HepG2 (cell line): ENCODE measurements around the gene REEP6. TPM values are rescaled to one million over a fixed set of nuclear protein-coding genes. Genes with fewer than 3 reads are reported as not detected.
A peak's percentile ranks its signal among the peaks of the same experiment; 100 is the strongest.

ENCODE experiments used
- ATAC-seq: fragments of 200-7000 bp; cut with Tn5 transposase; 3 replicates; pipeline ENCODE4 v1.9.1; 2020; ENCODE audit warnings: mild to moderate bottlenecking, moderate library complexity
- BruUV-seq: library from RNA; stranded (reverse); fragments of 400-500 nt; replicated peaks from 2 replicates; lab custom pipeline; 2021; lab: Mats Ljungman, UMichigan
- CTCF ChIA-PET: fragments of 300-600 bp; formaldehyde crosslinking; extraction: SDS; loops from one replicate; lab custom pipeline; 2021; ENCODE audit warnings: low total read pairs, inconsistent platforms, low intra/inter-chr PET ratio; lab: Yijun Ruan, JAX
- POLR2A ChIA-PET: fragments of 350-600 bp; sonication (Branson Sonifier 250); formaldehyde crosslinking; loops from one replicate; lab custom pipeline; 2020; ENCODE audit warnings: antibody characterized with exemption, inconsistent platforms; lab: Yijun Ruan, JAX
- DNase-seq: peaks from one replicate; pipeline ENCODE4 v3.0.0-alpha.2; 2015; ENCODE audit warnings: low spot score
- FAIRE-seq: peaks from 3 replicates; lab custom pipeline; 2011; peaks lifted over from hg19 to GRCh38; lab: Jason Lieb, UNC
- H2AFZ ChIP-seq: one replicate; pipeline ENCODE4 v1.6.1; 2011; ENCODE audit warnings: low read length, inconsistent platforms
- H3K27ac ChIP-seq: fragments of 300-600 bp; 3 replicates; pipeline ENCODE4 v1.8.0; 2011; ENCODE audit warnings: mixed run types, mild to moderate bottlenecking, mixed read lengths, low read length, inconsistent platforms; ENCODE audit not compliant: insufficient read depth; ENCODE audit errors: extremely low read length
- H3K27me3 ChIP-seq, 2 experiments: fragments of 200-600 bp in 1 of 2; 2 replicates in 1 of 2; 3 replicates in 1 of 2; pipeline versions ENCODE4 v1.6.0 to v1.8.0; 2011; ENCODE audit warnings: low read length in 2 of 2, mild to moderate bottlenecking in 2 of 2, moderate library complexity in 2 of 2, inconsistent platforms in 1 of 2; ENCODE audit not compliant: insufficient read depth in 2 of 2, control insufficient read depth in 1 of 2
- H3K36me3 ChIP-seq, 2 experiments: fragments of 200-600 bp in 1 of 2; replicated peaks in 1 of 2; 2 replicates in 1 of 2; 3 replicates in 1 of 2; pipeline versions ENCODE4 v1.5.1 to v1.8.0; 2011; ENCODE audit warnings: low read length in 2 of 2, inconsistent platforms in 1 of 2; ENCODE audit not compliant: insufficient read depth in 2 of 2, control insufficient read depth in 1 of 2
- H3K4me1 ChIP-seq: 2 replicates; pipeline ENCODE4 v1.5.1; 2012; ENCODE audit warnings: low read length, inconsistent platforms; ENCODE audit not compliant: insufficient read depth
- H3K4me2 ChIP-seq: 2 replicates; pipeline ENCODE4 v1.6.0; 2011; ENCODE audit warnings: low read depth, low read length, inconsistent platforms
- H3K4me3 ChIP-seq, 3 experiments: fragments of 200-600 bp in 1 of 3; sonication (generic), shearing (Covaris generic) in 1 of 3; replicated peaks in 1 of 3; 2 replicates each; pipeline ENCODE4 v1.5.1; 2011 to 2016; ENCODE audit warnings: low read length in 3 of 3, inconsistent platforms in 2 of 3, low read depth in 2 of 3, mild to moderate bottlenecking in 2 of 3, control low read depth in 1 of 3, mixed read lengths in 1 of 3; ENCODE audit not compliant: insufficient read depth in 1 of 3
- H3K79me2 ChIP-seq: one replicate; pipeline ENCODE4 v1.6.1; 2011; ENCODE audit warnings: low read length, inconsistent platforms; ENCODE audit not compliant: insufficient read depth
- H3K9ac ChIP-seq: 2 replicates; pipeline ENCODE4 v1.6.0; 2011; ENCODE audit warnings: mild to moderate bottlenecking, low read depth, low read length, inconsistent platforms; ENCODE audit not compliant: insufficient read depth
- H3K9me3 ChIP-seq: 2 replicates; pipeline ENCODE4 v1.5.1; 2012; ENCODE audit warnings: mild to moderate bottlenecking, low read length
- H4K20me1 ChIP-seq: 2 replicates; pipeline ENCODE4 v1.6.0; 2011; ENCODE audit warnings: inconsistent platforms, mild to moderate bottlenecking, low read length, moderate library complexity; ENCODE audit not compliant: insufficient read depth
- ESRRA ChIP-seq: sonication (generic); formaldehyde crosslinking; IDR thresholded peaks from 2 replicates; pipeline ENCODE4 v1.5.1; 2020; ENCODE audit warnings: mild to moderate bottlenecking, low read depth, missing genetic modification reagents
- NFYB ChIP-seq: sonication (generic); formaldehyde crosslinking; IDR thresholded peaks from 2 replicates; pipeline ENCODE4 v1.4.0; 2020; ENCODE audit warnings: missing genetic modification reagents
- RBM22 ChIP-seq: fragments of 200-400 bp; formaldehyde crosslinking; optimal IDR thresholded peaks from 2 replicates; pipeline ENCODE3; 2017; ENCODE audit warnings: mild to moderate bottlenecking, low read length, moderate library complexity
- SNAPC4 ChIP-seq: sonication (generic); formaldehyde crosslinking; IDR thresholded peaks from 2 replicates; pipeline ENCODE4 v1.4.0; 2020; ENCODE audit warnings: mild to moderate bottlenecking, missing genetic modification reagents
- SOX6 ChIP-seq, 2 experiments: fragments of 450-650 bp in 1 of 2; sonication (generic) in 1 of 2; formaldehyde crosslinking in 1 of 2; IDR thresholded peaks; 2 replicates each; pipeline versions ENCODE4 v1.4.0 to v1.6.1; 2017 to 2020; ENCODE audit warnings: antibody characterized with exemption in 1 of 2, mild to moderate bottlenecking in 1 of 2, missing genetic modification reagents in 1 of 2
- ZMYM2 ChIP-seq: sonication (generic); formaldehyde crosslinking; IDR thresholded peaks from 2 replicates; pipeline ENCODE4 v1.8.0; 2022; ENCODE audit warnings: mild to moderate bottlenecking, missing genetic modification reagents
- ZNF20 ChIP-seq: sonication (generic); formaldehyde crosslinking; IDR thresholded peaks from 2 replicates; pipeline ENCODE4 v1.4.0; 2020; ENCODE audit warnings: mild to moderate bottlenecking, moderate library complexity, missing genetic modification reagents
- ZNF232 ChIP-seq: sonication (generic); formaldehyde crosslinking; IDR thresholded peaks from 2 replicates; pipeline ENCODE4 v1.4.0; 2020; ENCODE audit warnings: missing genetic modification reagents, borderline replicate concordance
- ZNF234 ChIP-seq: sonication (generic); formaldehyde crosslinking; conservative IDR thresholded peaks from 2 replicates; pipeline ENCODE4 v1.5.1; 2020; ENCODE audit warnings: mild to moderate bottlenecking, missing genetic modification reagents
- ZNF790 ChIP-seq: sonication (generic); formaldehyde crosslinking; IDR thresholded peaks from 2 replicates; pipeline ENCODE4 v1.8.0; 2022; ENCODE audit warnings: missing genetic modification reagents, mild to moderate bottlenecking, borderline replicate concordance
- ZNF850 ChIP-seq: sonication (generic); formaldehyde crosslinking; conservative IDR thresholded peaks from 2 replicates; pipeline ENCODE4 v1.9.0; 2021; ENCODE audit warnings: mild to moderate bottlenecking, missing genetic modification reagents
- WGBS: methylation state at CpG from one replicate; pipeline ENCODE4 v1.1.6; 2017; ENCODE audit warnings: low lambda C conversion rate; 5-methylcytosine and 5-hydroxymethylcytosine counted together
- in situ Hi-C: cut with HindIII; loops from 2 replicates; pipeline ENCODE4 v1.10.0; 2017; ENCODE audit warnings: low pct_unique_long_range_greater_than_20kb; ENCODE audit not compliant: extremely low pct_ligation_motif_present
- intact Hi-C: fragments of 100-400 bp; cut with micrococcal nuclease; formaldehyde crosslinking; loops from one replicate; pipeline ENCODE4 v1.10.0; 2022; ENCODE audit not compliant: unreplicated experiment
- polyA plus RNA-seq, 8 experiments: library from polyadenylated mRNA; depleted of rRNA in 3 of 8; stranded (reverse) in 7 of 8; unstranded in 1 of 8; fragments of >200 nt; fragmentation: Illumina TruSeq in 4 of 8; extraction: Trizol in 4 of 8; gene quantifications; 2 replicates each; pipeline versions ENCODE4 v1.2.1 to v1.2.3, GENCODE V29; 2011 to 2016; ENCODE audit warnings: low read depth in 4 of 8, missing spikeins in 1 of 8, mixed read lengths in 1 of 8; ENCODE audit not compliant: insufficient read depth in 1 of 8
- total RNA-seq, 5 experiments: library from RNA; depleted of rRNA; stranded (reverse); fragments of >200 nt; fragmentation: Illumina TruSeq; extraction: Trizol; gene quantifications; 2 replicates each; pipeline ENCODE4 v1.2.3, GENCODE V29; 2016; ENCODE audit warnings: low read depth in 1 of 5
- TF ChIP-seq, protein P1 (sequence below): sonication (generic); formaldehyde crosslinking; IDR thresholded peaks from 2 replicates; pipeline ENCODE4 v1.4.0; 2020; ENCODE audit warnings: missing genetic modification reagents, borderline replicate concordance
- TF ChIP-seq, protein P2 (sequence below): sonication (generic); IDR thresholded peaks from 2 replicates; pipeline ENCODE4 v1.6.1; 2016; ENCODE audit warnings: low read depth, borderline replicate concordance

Gene REEP6
- total and polyA plus RNA-seq, 2 of the 13 experiments (the other 11 are each of a cell fraction or from before 2014, with no cell fraction given), result 10.0 to 28.8 TPM

GRCh38 chr19:1491849-1492170 is 829 bp downstream of the REEP6 start:
- H3K9ac ChIP-seq, result peak overlapping the region; percentile 74
- intact Hi-C loops (no loop called here), in situ Hi-C loops (no loop called here)
- peak overlapping the region; percentile 72 to 85 (median 77) for H3K4me3 ChIP-seq
- peak overlapping the region; percentile 68 for H3K27ac ChIP-seq
- no peaks in the 10 kb centered on the region for H3K9me3 ChIP-seq
- H3K79me2 ChIP-seq, result peaks cover 6% of the 10 kb centered on the region
- no peaks in the 10 kb centered on the region for H3K27me3 ChIP-seq
- DNase-seq, result no peak
- BruUV-seq, result no TSS peak
- TF ChIP-seq, protein P1, sequence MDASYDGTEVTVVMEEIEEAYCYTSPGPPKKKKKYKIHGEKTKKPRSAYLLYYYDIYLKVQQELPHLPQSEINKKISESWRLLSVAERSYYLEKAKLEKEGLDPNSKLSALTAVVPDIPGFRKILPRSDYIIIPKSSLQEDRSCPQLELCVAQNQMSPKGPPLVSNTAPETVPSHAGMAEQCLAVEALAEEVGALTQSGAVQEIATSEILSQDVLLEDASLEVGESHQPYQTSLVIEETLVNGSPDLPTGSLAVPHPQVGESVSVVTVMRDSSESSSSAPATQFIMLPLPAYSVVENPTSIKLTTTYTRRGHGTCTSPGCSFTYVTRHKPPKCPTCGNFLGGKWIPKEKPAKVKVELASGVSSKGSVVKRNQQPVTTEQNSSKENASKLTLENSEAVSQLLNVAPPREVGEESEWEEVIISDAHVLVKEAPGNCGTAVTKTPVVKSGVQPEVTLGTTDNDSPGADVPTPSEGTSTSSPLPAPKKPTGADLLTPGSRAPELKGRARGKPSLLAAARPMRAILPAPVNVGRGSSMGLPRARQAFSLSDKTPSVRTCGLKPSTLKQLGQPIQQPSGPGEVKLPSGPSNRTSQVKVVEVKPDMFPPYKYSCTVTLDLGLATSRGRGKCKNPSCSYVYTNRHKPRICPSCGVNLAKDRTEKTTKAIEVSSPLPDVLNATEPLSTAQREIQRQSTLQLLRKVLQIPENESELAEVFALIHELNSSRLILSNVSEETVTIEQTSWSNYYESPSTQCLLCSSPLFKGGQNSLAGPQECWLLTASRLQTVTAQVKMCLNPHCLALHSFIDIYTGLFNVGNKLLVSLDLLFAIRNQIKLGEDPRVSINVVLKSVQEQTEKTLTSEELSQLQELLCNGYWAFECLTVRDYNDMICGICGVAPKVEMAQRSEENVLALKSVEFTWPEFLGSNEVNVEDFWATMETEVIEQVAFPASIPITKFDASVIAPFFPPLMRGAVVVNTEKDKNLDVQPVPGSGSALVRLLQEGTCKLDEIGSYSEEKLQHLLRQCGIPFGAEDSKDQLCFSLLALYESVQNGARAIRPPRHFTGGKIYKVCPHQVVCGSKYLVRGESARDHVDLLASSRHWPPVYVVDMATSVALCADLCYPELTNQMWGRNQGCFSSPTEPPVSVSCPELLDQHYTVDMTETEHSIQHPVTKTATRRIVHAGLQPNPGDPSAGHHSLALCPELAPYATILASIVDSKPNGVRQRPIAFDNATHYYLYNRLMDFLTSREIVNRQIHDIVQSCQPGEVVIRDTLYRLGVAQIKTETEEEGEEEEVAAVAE (CRISPR knock-in tag), result 0 out of 2 replicates have a peak, but pooled peaks have one; percentile 4
- peak; percentile 51; the same call in 1 of the 2 replicates for TF ChIP-seq ZNF20
- TF ChIP-seq SNAPC4 (CRISPR knock-in tag), result 0 out of 2 replicates have a peak, but pooled peaks have one; percentile 14
- TF ChIP-seq ESRRA (CRISPR knock-in tag), result 0 out of 2 replicates have a peak, but pooled peaks have one; percentile 5
- TF ChIP-seq SOX6 (IDR thresholded peaks at IDR 0.05), result no peak
- TF ChIP-seq SOX6 (CRISPR knock-in tag; IDR thresholded peaks at IDR 0.05), result 0 out of 2 replicates have a peak, but pooled peaks have one; percentile 5
- TF ChIP-seq RBM22, result peak; percentile 19
- TF ChIP-seq NFYB (CRISPR knock-in tag), result no peak; the same call in 1 of the 2 replicates
- peak; percentile 22; the same call in 1 of the 2 replicates for TF ChIP-seq ZNF850 (CRISPR knock-in tag)
- TF ChIP-seq ZNF232, result 0 out of 2 replicates have a peak, but pooled peaks have one; percentile 7
- TF ChIP-seq, protein P2, sequence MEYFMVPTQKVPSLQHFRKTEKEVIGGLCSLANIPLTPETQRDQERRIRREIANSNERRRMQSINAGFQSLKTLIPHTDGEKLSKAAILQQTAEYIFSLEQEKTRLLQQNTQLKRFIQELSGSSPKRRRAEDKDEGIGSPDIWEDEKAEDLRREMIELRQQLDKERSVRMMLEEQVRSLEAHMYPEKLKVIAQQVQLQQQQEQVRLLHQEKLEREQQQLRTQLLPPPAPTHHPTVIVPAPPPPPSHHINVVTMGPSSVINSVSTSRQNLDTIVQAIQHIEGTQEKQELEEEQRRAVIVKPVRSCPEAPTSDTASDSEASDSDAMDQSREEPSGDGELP, result no peak
- TF ChIP-seq ZNF234 (CRISPR knock-in tag), result no peak
- 0 out of 2 replicates have a peak, but pooled peaks have one; percentile 1 for TF ChIP-seq ZMYM2
- no peak for TF ChIP-seq ZNF790
- H4K20me1 ChIP-seq, result no peaks in the 10 kb centered on the region
- no peak for FAIRE-seq
- H3K4me1 ChIP-seq, result peaks cover 46% of the 10 kb centered on the region
- peak overlapping the region; percentile 94 for H3K4me2 ChIP-seq
- no peak overlapping the region for H2AFZ ChIP-seq
- CTCF ChIA-PET, result no interaction called here
- H3K36me3 ChIP-seq, result no peaks in the 10 kb centered on the region
- no peak for ATAC-seq
- POLR2A ChIA-PET, result interaction anchor here (0.7 to 3.6 kb wide), 10 partner anchors 10 to 223 kb away, joined by 3 to 34 read pairs (median 9); partner anchors contain the start of gene CIRBP
- WGBS, result 8% methylated on average over 7 of the region's 12 CpGs
